Prostate gland (tissue), 2 donors: ENCODE measurements around the gene LNX2. TPM values are rescaled to one million over a fixed set of nuclear protein-coding genes. Genes with fewer than 3 reads are reported as not detected.

Source experiments
- DNase-seq: peaks from one replicate; pipeline ENCODE4 v3.0.0-alpha.2; 2019; ENCODE audit warnings: low spot score
- H3K27ac ChIP-seq, 2 donors: fragments of 200-600 bp; sonication (generic); 2 replicates each; pipeline ENCODE4 v1.5.1; 2017 to 2019
- H3K27me3 ChIP-seq: fragments of 200-600 bp; sonication (generic); replicated peaks from 2 replicates; pipeline ENCODE4 v1.5.1; 2019; ENCODE audit not compliant: insufficient read depth
- H3K36me3 ChIP-seq, 2 donors: fragments of 200-600 bp; sonication (generic); 1 replicate in 1 of 2; 2 replicates in 1 of 2; pipeline versions ENCODE4 v1.5.1 to v1.8.1; 2017 to 2019
- H3K4me1 ChIP-seq: fragments of 200-600 bp; sonication (generic); replicated peaks from 2 replicates; pipeline ENCODE4 v1.5.1; 2019
- H3K4me3 ChIP-seq, 2 donors: fragments of 200-600 bp; sonication (generic); 2 replicates each; pipeline ENCODE4 v1.5.1; 2017 to 2019
- H3K9me3 ChIP-seq: fragments of 200-600 bp; sonication (generic); 2 replicates; pipeline ENCODE4 v1.5.1; 2017
- POLR2A ChIP-seq: fragments of 450-650 bp; IDR thresholded peaks from one replicate; pipeline ENCODE4 v1.6.1; 2016; ENCODE audit warnings: antibody characterized with exemption, mild to moderate bottlenecking
- POLR2AphosphoS5 ChIP-seq: sonication (generic); formaldehyde crosslinking; IDR thresholded peaks from one replicate; pipeline ENCODE4 v1.6.1; 2017; ENCODE audit warnings: antibody characterized with exemption
- WGBS: methylation state at CpG from one replicate; pipeline ENCODE4 v1.1.5; 2018; 5-methylcytosine and 5-hydroxymethylcytosine counted together
- intact Hi-C: fragments of 100-400 bp; cut with DNase I; formaldehyde crosslinking; loops from one replicate; pipeline ENCODE4 v1.14.2; 2022
- total RNA-seq, 2 donors: library from RNA; depleted of rRNA; stranded (reverse); fragments of >200 nt; gene quantifications; one replicate each; pipeline ENCODE4 v1.1.0, GENCODE V29; 2016
- TF ChIP-seq, protein P1 (sequence below), 4 experiments: fragments of 200-600 bp in 2 of 4; fragments of 450-650 bp in 2 of 4; sonication (generic) in 2 of 4; IDR thresholded peaks; 1 replicate in 3 of 4; 2 replicates in 1 of 4; pipeline ENCODE4 v1.5.1; 2016 to 2019; ENCODE audit warnings: antibody characterized with exemption in 4 of 4, mild to moderate bottlenecking in 2 of 4, moderate library complexity in 2 of 4

Gene LNX2
- total RNA-seq, 2 donors from 2014 or later: 26.3 to 34.1 TPM

DNA sequence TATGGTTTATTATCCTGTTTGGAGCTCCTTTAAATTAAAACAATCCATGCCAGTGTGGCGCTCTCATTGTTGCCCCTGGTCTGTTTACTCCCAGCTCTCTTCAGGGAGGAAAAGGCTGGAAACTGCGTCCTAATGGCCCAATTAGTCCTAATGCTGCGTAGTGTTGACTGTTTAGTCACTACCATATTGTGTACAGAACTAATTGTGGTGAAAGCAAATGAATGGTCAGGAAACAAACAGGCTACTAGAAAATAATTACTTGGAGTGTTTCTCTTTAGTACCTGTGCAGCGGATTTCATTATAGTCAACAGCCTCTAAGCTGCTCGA lies 115.5 kb downstream of the LNX2 start:
- intact Hi-C loops: no loop called here
- peaks cover 2% of the 10 kb centered on the region for H3K27me3 ChIP-seq
- 86% methylated on average over 5 of the region's 5 CpGs for WGBS
- TF ChIP-seq, protein P1, sequence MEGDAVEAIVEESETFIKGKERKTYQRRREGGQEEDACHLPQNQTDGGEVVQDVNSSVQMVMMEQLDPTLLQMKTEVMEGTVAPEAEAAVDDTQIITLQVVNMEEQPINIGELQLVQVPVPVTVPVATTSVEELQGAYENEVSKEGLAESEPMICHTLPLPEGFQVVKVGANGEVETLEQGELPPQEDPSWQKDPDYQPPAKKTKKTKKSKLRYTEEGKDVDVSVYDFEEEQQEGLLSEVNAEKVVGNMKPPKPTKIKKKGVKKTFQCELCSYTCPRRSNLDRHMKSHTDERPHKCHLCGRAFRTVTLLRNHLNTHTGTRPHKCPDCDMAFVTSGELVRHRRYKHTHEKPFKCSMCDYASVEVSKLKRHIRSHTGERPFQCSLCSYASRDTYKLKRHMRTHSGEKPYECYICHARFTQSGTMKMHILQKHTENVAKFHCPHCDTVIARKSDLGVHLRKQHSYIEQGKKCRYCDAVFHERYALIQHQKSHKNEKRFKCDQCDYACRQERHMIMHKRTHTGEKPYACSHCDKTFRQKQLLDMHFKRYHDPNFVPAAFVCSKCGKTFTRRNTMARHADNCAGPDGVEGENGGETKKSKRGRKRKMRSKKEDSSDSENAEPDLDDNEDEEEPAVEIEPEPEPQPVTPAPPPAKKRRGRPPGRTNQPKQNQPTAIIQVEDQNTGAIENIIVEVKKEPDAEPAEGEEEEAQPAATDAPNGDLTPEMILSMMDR (IDR thresholded peaks at IDR 0.05): no peak
- no peak for TF ChIP-seq POLR2A
- no peak for TF ChIP-seq POLR2AphosphoS5
- no peak for DNase-seq
- no peak overlapping the region for H3K27ac ChIP-seq
- H3K4me1 ChIP-seq: no peaks in the 10 kb centered on the region
- no peaks in the 10 kb centered on the region for H3K9me3 ChIP-seq
- no peak overlapping the region for H3K4me3 ChIP-seq
- no peaks in the 10 kb centered on the region for H3K36me3 ChIP-seq

DNA sequence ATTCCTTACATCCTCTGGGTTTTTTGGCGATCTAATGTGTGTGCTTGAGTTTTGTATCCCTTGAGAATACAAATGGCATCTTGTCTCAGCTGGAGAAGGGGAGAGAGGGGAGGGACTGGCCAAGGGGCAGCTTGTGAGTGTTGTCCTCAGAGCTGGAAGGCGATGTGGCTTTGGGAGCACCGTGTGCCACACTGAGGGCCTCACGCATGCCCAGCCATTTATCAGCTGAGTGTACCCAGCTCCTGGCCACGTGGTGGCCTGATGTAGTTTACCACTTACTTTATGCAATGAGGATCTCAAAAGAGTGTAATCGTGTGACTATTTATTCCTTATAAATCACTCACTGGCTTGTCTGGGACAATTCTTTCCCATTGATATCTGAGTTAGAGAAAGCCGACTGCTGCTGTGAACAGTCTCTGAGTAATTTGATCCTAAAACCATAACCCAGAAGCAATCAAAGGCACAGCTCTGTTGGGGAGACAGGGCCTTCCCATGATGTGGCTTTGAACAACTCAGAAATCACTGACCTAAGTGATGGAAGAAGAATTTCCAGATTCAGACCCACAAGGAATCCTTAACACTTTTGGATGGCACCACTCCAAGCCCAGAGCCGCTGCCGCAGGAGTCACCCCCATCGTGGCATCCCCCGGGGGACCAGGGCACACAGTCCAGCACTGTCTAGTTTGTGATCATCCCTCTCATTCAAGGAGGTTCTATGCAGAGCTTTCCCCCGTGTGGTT lies 116.0 kb downstream of the LNX2 start:
- Histone ChIP-seq H3K9me3 (no peaks in the 10 kb centered on the region), H3K27ac (no peak overlapping the region), H3K4me1 (no peaks in the 10 kb centered on the region), H3K4me3 (no peak overlapping the region), H3K36me3 (no peaks in the 10 kb centered on the region), H3K27me3 (peaks cover 6% of the 10 kb centered on the region)
- intact Hi-C loops: no loop called here
- TF ChIP-seq POLR2A: no peak
- TF ChIP-seq POLR2AphosphoS5: no peak
- TF ChIP-seq, protein P1 (IDR thresholded peaks at IDR 0.05): no peak
- DNase-seq: no peak
- WGBS: 56% methylated on average over 12 of the region's 12 CpGs

- 87% methylated on average over 13 of the region's 13 CpGs for WGBS
- Histone ChIP-seq H3K4me3 (no peak overlapping the region), H3K27ac (no peak overlapping the region), H3K9me3 (no peaks in the 10 kb centered on the region), H3K27me3 (peaks cover 6% of the 10 kb centered on the region), H3K4me1 (no peaks in the 10 kb centered on the region), H3K36me3 (no peaks in the 10 kb centered on the region)
- no peak for DNase-seq
- TF ChIP-seq POLR2AphosphoS5 (no peak), POLR2A (no peak)
- TF ChIP-seq, protein P1 (IDR thresholded peaks at IDR 0.05): no peak
- intact Hi-C loops: no loop called here
These were observed 119.4 kb downstream of the LNX2 start for GRCh38 chr13:27500806-27501534.

DNA sequence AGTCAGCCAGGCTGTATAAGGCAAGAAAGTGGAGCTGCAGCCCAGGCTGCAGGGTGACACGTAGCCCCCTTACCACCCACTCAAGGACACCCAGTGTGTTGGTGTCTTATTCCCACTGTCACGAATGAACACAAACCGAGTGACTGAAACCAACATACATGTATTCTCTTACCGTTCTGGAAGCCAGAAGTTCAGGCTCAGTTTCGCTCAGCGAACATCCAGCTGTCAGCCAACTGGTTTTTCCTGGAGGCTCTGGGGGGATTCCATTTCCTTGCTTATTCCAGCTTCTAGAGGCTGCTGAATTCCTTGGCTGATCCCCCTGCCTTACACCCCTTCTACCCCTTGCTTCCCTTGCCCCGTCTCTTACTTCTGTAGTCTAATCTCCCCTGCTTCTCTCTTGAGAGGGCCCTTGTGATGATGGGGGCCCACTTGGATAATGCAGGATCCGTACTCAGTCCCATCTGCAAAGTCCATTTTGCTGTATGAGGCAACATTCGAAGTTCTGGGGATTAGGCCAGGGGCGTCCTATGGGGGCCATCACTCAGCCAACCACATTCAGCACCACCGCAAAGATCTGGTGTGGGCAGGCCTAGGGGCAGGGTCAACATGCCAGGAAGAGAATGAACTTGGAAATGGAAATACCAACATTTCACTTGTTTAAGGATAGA lies 122.6 kb downstream of the LNX2 start:
- H3K27me3 ChIP-seq: peaks cover 6% of the 10 kb centered on the region
- no peak for DNase-seq
- no peaks in the 10 kb centered on the region for H3K9me3 ChIP-seq
- WGBS: 91% methylated on average over 11 of the region's 11 CpGs
- no peaks in the 10 kb centered on the region for H3K4me1 ChIP-seq
- intact Hi-C loops: no loop called here
- TF ChIP-seq POLR2AphosphoS5 (no peak), POLR2A (no peak)
- no peak overlapping the region for H3K27ac ChIP-seq
- H3K4me3 ChIP-seq: no peak overlapping the region
- no peaks in the 10 kb centered on the region for H3K36me3 ChIP-seq

DNA sequence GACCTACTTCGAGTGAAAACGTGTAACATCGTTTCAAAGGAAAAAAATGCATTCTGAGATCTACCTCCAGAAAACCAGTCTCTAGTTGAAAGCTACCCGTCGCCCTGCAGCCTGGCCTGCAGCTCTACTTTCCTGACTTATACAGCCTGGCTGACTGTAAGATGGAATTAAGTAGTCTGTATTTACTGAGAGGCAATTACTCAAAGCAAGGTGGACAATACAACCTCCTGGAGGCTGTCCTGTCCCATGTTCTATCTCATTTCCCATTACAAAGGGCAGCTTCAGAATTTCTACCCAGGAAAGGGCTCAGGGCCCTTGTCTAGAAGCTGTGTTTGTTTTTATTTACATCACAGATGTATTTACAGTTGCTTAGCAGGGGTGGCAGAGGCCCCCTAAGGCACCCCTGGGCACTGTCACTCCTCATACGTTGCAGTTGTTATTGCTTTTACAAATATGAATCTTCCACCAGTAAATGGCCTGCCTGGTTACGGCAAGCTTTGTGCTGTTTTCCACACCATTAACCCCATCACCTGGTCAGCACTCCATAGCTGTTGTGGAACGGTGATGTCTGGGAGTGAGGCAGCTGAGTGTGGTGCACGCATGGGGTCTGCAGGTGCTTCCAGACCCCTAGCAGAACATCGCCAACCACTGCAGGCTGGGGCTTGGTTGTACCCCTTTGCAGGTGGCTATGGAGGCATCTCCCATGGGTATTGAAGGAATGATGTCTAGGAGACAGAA lies 123.6 kb downstream of the LNX2 start:
- no peak overlapping the region for H3K4me3 ChIP-seq
- TF ChIP-seq POLR2A (no peak), POLR2AphosphoS5 (no peak)
- TF ChIP-seq, protein P1 (IDR thresholded peaks at IDR 0.05): no peak
- intact Hi-C loops: no loop called here
- DNase-seq: no peak
- H3K9me3 ChIP-seq: no peaks in the 10 kb centered on the region
- WGBS: 59% methylated on average over 10 of the region's 10 CpGs
- no peaks in the 10 kb centered on the region for H3K36me3 ChIP-seq
- H3K4me1 ChIP-seq: no peaks in the 10 kb centered on the region
- H3K27me3 ChIP-seq: peaks cover 6% of the 10 kb centered on the region
- no peak overlapping the region for H3K27ac ChIP-seq
